H1 (cell line): Measurements from ENCODE around the gene FAIM2. TPM values are rescaled to one million over a fixed set of nuclear protein-coding genes. Genes with fewer than 3 reads are reported as not detected.
A peak's percentile ranks its signal among the peaks of the same experiment; 100 is the strongest.

Experiments used
- CTCF ChIA-PET: fragments of 300-600 bp; sonication (Branson Sonifier 250); formaldehyde crosslinking; loops from one replicate; lab custom pipeline; 2021; ENCODE audit not compliant: partially characterized antibody; lab: Charles Lee
- POLR2A ChIA-PET: fragments of 300-600 bp; sonication (Branson Sonifier 250); formaldehyde crosslinking; loops from one replicate; lab custom pipeline; 2021; ENCODE audit warnings: inconsistent platforms; ENCODE audit not compliant: partially characterized antibody; lab: Charles Lee
- DNase-seq, 2 experiments: peaks; one replicate each; pipeline versions ENCODE4 v3.0.0 to v3.0.0-alpha.2; 2010 to 2022; ENCODE audit warnings: low spot score in 2 of 2, low read depth in 1 of 2, mixed read lengths in 1 of 2
- FAIRE-seq: peaks from 2 replicates; lab custom pipeline; 2011; peaks lifted over from hg19 to GRCh38; lab: Jason Lieb, UNC
- H2AFZ ChIP-seq: 2 replicates; pipeline ENCODE4 v1.8.1; 2012; ENCODE audit warnings: low read length, inconsistent platforms
- H2AK5ac ChIP-seq: 2 replicates; pipeline ENCODE4 v1.6.1; 2013; ENCODE audit warnings: low read depth, low read length
- H2BK120ac ChIP-seq: replicated peaks from 2 replicates; pipeline ENCODE3; 2013; ENCODE audit warnings: low read depth, low read length, inconsistent platforms
- H2BK12ac ChIP-seq: 2 replicates; pipeline ENCODE4 v1.6.1; 2013; ENCODE audit warnings: low read depth, low read length
- H2BK15ac ChIP-seq: 2 replicates; pipeline ENCODE4 v1.6.1; 2013; ENCODE audit warnings: low read length
- H2BK20ac ChIP-seq: 2 replicates; pipeline ENCODE4 v1.6.1; 2013; ENCODE audit warnings: low read length
- H2BK5ac ChIP-seq: 2 replicates; pipeline ENCODE4 v1.6.1; 2013; ENCODE audit warnings: low read depth, low read length
- H3K14ac ChIP-seq: 2 replicates; pipeline ENCODE4 v1.6.1; 2013; ENCODE audit warnings: inconsistent platforms; ENCODE audit not compliant: insufficient read length
- H3K18ac ChIP-seq: 2 replicates; pipeline ENCODE4 v1.6.1; 2013; ENCODE audit warnings: low read length; ENCODE audit errors: extremely low read depth
- H3K23ac ChIP-seq: 2 replicates; pipeline ENCODE4 v1.6.1; 2013; ENCODE audit warnings: inconsistent platforms; ENCODE audit not compliant: insufficient read length
- H3K23me2 ChIP-seq: 2 replicates; pipeline ENCODE4 v1.6.1; 2013; ENCODE audit warnings: low read depth, low read length
- H3K27ac ChIP-seq: 2 replicates; pipeline ENCODE4 v1.6.1; 2011; ENCODE audit warnings: low read depth, low read length, inconsistent platforms
- H3K27me3 ChIP-seq, 4 experiments: replicated peaks in 1 of 4; 1 replicate in 1 of 4; 2 replicates in 3 of 4; pipeline versions ENCODE4 v1.6.1 to v1.8.1; 2011 to 2013; ENCODE audit warnings: low read length in 3 of 4, mild to moderate bottlenecking in 3 of 4, inconsistent platforms in 2 of 4, mixed read lengths in 2 of 4, moderate library complexity in 1 of 4; ENCODE audit not compliant: control insufficient read depth in 3 of 4, insufficient read depth in 3 of 4; ENCODE audit errors: extremely low read depth in 1 of 4
- H3K36me3 ChIP-seq, 4 experiments: 2 replicates each; pipeline versions ENCODE4 v1.6.1 to v1.8.1; 2011 to 2013; ENCODE audit warnings: mild to moderate bottlenecking in 4 of 4, low read length in 3 of 4, moderate library complexity in 2 of 4, control low read depth in 1 of 4, inconsistent platforms in 1 of 4; ENCODE audit not compliant: insufficient read depth in 4 of 4, control insufficient read depth in 2 of 4
- H3K4ac ChIP-seq: replicated peaks from 2 replicates; pipeline ENCODE3; 2013; ENCODE audit warnings: low read length, low read depth, mixed read lengths, inconsistent platforms; ENCODE audit not compliant: insufficient read length
- H3K4me1 ChIP-seq, 4 experiments: replicated peaks in 1 of 4; 1 replicate in 1 of 4; 2 replicates in 3 of 4; pipeline versions ENCODE4 v1.6.1 to v1.8.1; 2011 to 2013; ENCODE audit warnings: low read length in 3 of 4, inconsistent platforms in 2 of 4, mixed read lengths in 1 of 4; ENCODE audit not compliant: insufficient read depth in 4 of 4, control insufficient read depth in 3 of 4
- H3K4me2 ChIP-seq, 2 experiments: 2 replicates each; pipeline versions ENCODE4 v1.6.1 to v1.8.1; 2011 to 2013; ENCODE audit warnings: low read depth in 2 of 2, low read length in 2 of 2, control low read depth in 1 of 2, inconsistent platforms in 1 of 2, mild to moderate bottlenecking in 1 of 2; ENCODE audit not compliant: insufficient read depth in 1 of 2
- H3K4me3 ChIP-seq, 4 experiments: fragments of 200-600, 300-600 bp in 1 of 4; sonication (generic), shearing (Covaris generic), sonication (Bioruptor Twin) in 1 of 4; 2 replicates each; pipeline versions ENCODE4 v1.5.1 to v1.8.1; 2011 to 2016; ENCODE audit warnings: low read length in 4 of 4, low read depth in 3 of 4, control low read depth in 2 of 4, inconsistent platforms in 2 of 4, mild to moderate bottlenecking in 2 of 4, mixed read lengths in 1 of 4, moderate library complexity in 1 of 4; ENCODE audit not compliant: insufficient read depth in 2 of 4; ENCODE audit errors: extremely low read depth in 1 of 4
- H3K56ac ChIP-seq: replicated peaks from 2 replicates; pipeline ENCODE3; 2013; ENCODE audit warnings: low read depth, mild to moderate bottlenecking, mixed read lengths, low read length, inconsistent platforms; ENCODE audit not compliant: insufficient read length
- H3K79me1 ChIP-seq: 2 replicates; pipeline ENCODE4 v1.6.1; 2013; ENCODE audit warnings: low read depth, low read length, control low read depth
- H3K79me2 ChIP-seq, 2 experiments: 2 replicates each; pipeline versions ENCODE4 v1.6.1 to v1.8.1; 2012 to 2013; ENCODE audit warnings: low read length in 2 of 2, mild to moderate bottlenecking in 2 of 2, inconsistent platforms in 1 of 2; ENCODE audit not compliant: insufficient read depth in 2 of 2, control insufficient read depth in 1 of 2
- H3K9ac ChIP-seq, 4 experiments: replicated peaks in 1 of 4; 1 replicate in 1 of 4; 2 replicates in 3 of 4; pipeline versions ENCODE4 v1.6.1 to v1.8.1; 2011 to 2013; ENCODE audit warnings: low read depth in 3 of 4, low read length in 3 of 4, control low read depth in 2 of 4, mild to moderate bottlenecking in 2 of 4, moderate library complexity in 2 of 4, inconsistent platforms in 1 of 4; ENCODE audit errors: extremely low read depth in 1 of 4
- H3K9me3 ChIP-seq, 2 experiments: 2 replicates each; pipeline versions ENCODE4 v1.6.1 to v1.8.1; 2012 to 2013; ENCODE audit warnings: mild to moderate bottlenecking in 2 of 2, moderate library complexity in 2 of 2, control low read depth in 1 of 2, inconsistent platforms in 1 of 2, low read depth in 1 of 2, low read length in 1 of 2, mixed read lengths in 1 of 2; ENCODE audit not compliant: insufficient read depth in 2 of 2
- H4K20me1 ChIP-seq, 2 experiments: replicated peaks in 1 of 2; 2 replicates each; pipeline versions ENCODE3 to v1.8.1; 2011 to 2013; ENCODE audit warnings: inconsistent platforms in 2 of 2, low read length in 2 of 2, mild to moderate bottlenecking in 1 of 2; ENCODE audit not compliant: insufficient read depth in 2 of 2, control insufficient read depth in 1 of 2
- H4K5ac ChIP-seq: 2 replicates; pipeline ENCODE4 v1.6.1; 2013; ENCODE audit warnings: low read length, low read depth, mixed read lengths, inconsistent platforms; ENCODE audit not compliant: insufficient read length
- H4K8ac ChIP-seq: 2 replicates; pipeline ENCODE4 v1.8.0; 2013; ENCODE audit warnings: mild to moderate bottlenecking, moderate library complexity, low read length, inconsistent platforms; ENCODE audit not compliant: insufficient read depth; ENCODE audit errors: extremely low read depth
- H4K91ac ChIP-seq: replicated peaks from 2 replicates; pipeline ENCODE3; 2013; ENCODE audit warnings: low read length, mixed read lengths, inconsistent platforms; ENCODE audit not compliant: insufficient read length
- BCL11A ChIP-seq, 2 experiments: IDR thresholded peaks; one replicate each; pipeline ENCODE4 v1.6.1; 2011; ENCODE audit warnings: low read depth in 2 of 2, low read length in 2 of 2, mild to moderate bottlenecking in 2 of 2
- CBX5 ChIP-seq: fragments of 300-800, 300-1000 bp; sonication (generic); IDR thresholded peaks from 2 replicates; pipeline ENCODE4 v1.7.1; 2016; ENCODE audit warnings: antibody characterized with exemption, low read length, low read depth
- MAFK ChIP-seq: IDR thresholded peaks from 2 replicates; pipeline ENCODE4 v1.6.1; 2012; ENCODE audit warnings: low read depth, mild to moderate bottlenecking, improper control_type of control experiment, low read length
- RBBP5 ChIP-seq: IDR thresholded peaks from 2 replicates; pipeline ENCODE4 v1.7.1; 2012; ENCODE audit warnings: low read depth, mild to moderate bottlenecking, inconsistent platforms, low read length, moderate library complexity, borderline replicate concordance
- TAF7 ChIP-seq: optimal IDR thresholded peaks from 2 replicates; pipeline ENCODE3; 2011; ENCODE audit warnings: low read depth, mild to moderate bottlenecking, inconsistent platforms, low read length, moderate library complexity, borderline replicate concordance
- TCF12 ChIP-seq: IDR thresholded peaks from 2 replicates; pipeline ENCODE4 v1.6.1; 2011; ENCODE audit warnings: low read depth, mild to moderate bottlenecking, low read length
- WGBS, 2 experiments: shearing (Covaris generic) in 1 of 2; methylation state at CpG; one replicate each; pipeline versions ENCODE4 v1.1.6 to v1.1.7; 2013 to 2015; ENCODE audit warnings: low lambda C conversion rate in 2 of 2, mixed read lengths in 2 of 2, inconsistent platforms in 1 of 2, low coverage in 1 of 2, missing lambda C conversion rate in 1 of 2; ENCODE audit not compliant: insufficient replicate concordance in 2 of 2, insufficient coverage in 1 of 2, insufficient read length in 1 of 2; ENCODE audit errors: extremely low coverage in 1 of 2, missing lambda C conversion rate in 1 of 2; 5-methylcytosine and 5-hydroxymethylcytosine counted together
- polyA plus RNA-seq, 7 experiments: library from polyadenylated mRNA; depleted of rRNA in 3 of 7; stranded (reverse) in 5 of 7; unstranded in 2 of 7; fragments of >200 nt in 5 of 7; fragments of 200-250 nt in 2 of 7; gene quantifications; 1 replicate in 5 of 7; 2 replicates in 1 of 7; 4 replicates in 1 of 7; pipeline versions ENCODE4 v1.2.1 to v1.2.3, GENCODE V29; 2011 to 2013; ENCODE audit warnings: missing spikeins in 2 of 7, mixed read lengths in 2 of 7
- total RNA-seq: library from RNA; stranded (reverse); fragmentation: NEBNext Ultra II Directional; extraction: Animal tissue kit (Norgen Biotek cat#: 25700); gene quantifications from 2 replicates; pipeline ENCODE4 v1.2.1, GENCODE V29; 2021
- TF ChIP-seq, protein P1 (sequence below): IDR thresholded peaks from 2 replicates; pipeline ENCODE4 v1.6.1; 2011; ENCODE audit warnings: low read length, improper control_type of control experiment
- TF ChIP-seq, protein P2 (sequence below): IDR thresholded peaks from 2 replicates; pipeline ENCODE4 v1.6.1; 2012; ENCODE audit warnings: low read length, inconsistent platforms
- TF ChIP-seq, protein P3 (sequence below): IDR thresholded peaks from 2 replicates; pipeline ENCODE4 v1.6.1; 2012; ENCODE audit warnings: inconsistent platforms

Gene FAIM2
- total and polyA plus RNA-seq, 2 of the 8 experiments (the other 6 are each of a cell fraction or from before 2014, with no cell fraction given), result 0.89 to 1.3 TPM

DNA sequence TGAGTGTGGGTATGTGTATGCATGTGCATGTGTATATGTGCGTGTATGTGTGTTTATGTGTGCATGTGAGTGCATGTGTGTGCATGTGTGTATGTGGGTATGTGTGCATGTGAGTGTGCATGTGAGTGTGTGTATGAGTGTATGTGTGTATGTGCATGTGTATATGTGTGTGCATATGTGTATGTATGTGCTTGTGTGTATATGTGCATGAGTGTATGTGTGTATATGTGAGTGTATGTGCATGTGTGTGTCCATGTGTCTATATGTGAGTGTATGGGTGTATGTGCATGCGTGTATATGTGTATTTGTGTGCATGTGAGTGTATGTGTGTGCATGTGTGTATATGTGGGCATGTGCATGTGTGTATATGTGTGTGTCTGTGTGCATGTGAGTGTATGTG, 25.7 kb downstream of the FAIM2 start:
- no peak overlapping the region for H3K9ac ChIP-seq
- DNase-seq (no peak), FAIRE-seq (no peak)
- no peak overlapping the region for H4K5ac ChIP-seq
- no peak overlapping the region for H2AK5ac ChIP-seq
- H3K79me2 ChIP-seq, result no peaks in the 10 kb centered on the region
- peaks cover 0 to 7% of the 10 kb centered on the region in 2 experiments; a peak in 1 of 4 replicates for H3K9me3 ChIP-seq
- CTCF ChIA-PET, result no interaction called here
- peak overlapping the region; percentile 48 for H3K14ac ChIP-seq
- H3K18ac ChIP-seq, result no peak overlapping the region
- peaks cover 0 to 15% of the 10 kb centered on the region in 2 experiments for H4K20me1 ChIP-seq
- H2BK5ac ChIP-seq, result no peak overlapping the region
- no peaks in the 10 kb centered on the region for H3K36me3 ChIP-seq
- H3K4me1 ChIP-seq, result peaks cover 0 to 12% (median 4%) of the 10 kb centered on the region in 4 experiments; a peak in 5 of 7 replicates
- no peak overlapping the region for H3K4me2 ChIP-seq
- no peak overlapping the region for H2BK15ac ChIP-seq
- H2AFZ ChIP-seq, result no peak overlapping the region
- no peaks in the 10 kb centered on the region; a peak in 1 of 7 replicates for H3K27me3 ChIP-seq
- 0% methylated on average over 1 of the region's 2 CpGs; no CpG with 5 or more reads in 1 of the 2 experiments for WGBS, 2 experiments
- no peak overlapping the region for H3K4me3 ChIP-seq
- no peak overlapping the region for H3K56ac ChIP-seq
- no peak overlapping the region for H2BK20ac ChIP-seq
- peak overlapping the region; percentile 42 for H4K91ac ChIP-seq
- no peak overlapping the region for H3K23ac ChIP-seq
- H2BK120ac ChIP-seq, result no peak overlapping the region
- no peak overlapping the region for H4K8ac ChIP-seq
- no peak overlapping the region for H3K27ac ChIP-seq
- no peaks in the 10 kb centered on the region for H3K79me1 ChIP-seq
- H2BK12ac ChIP-seq, result no peak overlapping the region
- no peak for TF ChIP-seq MAFK
- no peak for TF ChIP-seq BCL11A (IDR thresholded peaks at IDR 0.05; ENCODE audit: low read depth in 2 of 2, low read length in 2 of 2)
- no peak for TF ChIP-seq CBX5
- TF ChIP-seq RBBP5, result no peak
- TF ChIP-seq, protein P1, sequence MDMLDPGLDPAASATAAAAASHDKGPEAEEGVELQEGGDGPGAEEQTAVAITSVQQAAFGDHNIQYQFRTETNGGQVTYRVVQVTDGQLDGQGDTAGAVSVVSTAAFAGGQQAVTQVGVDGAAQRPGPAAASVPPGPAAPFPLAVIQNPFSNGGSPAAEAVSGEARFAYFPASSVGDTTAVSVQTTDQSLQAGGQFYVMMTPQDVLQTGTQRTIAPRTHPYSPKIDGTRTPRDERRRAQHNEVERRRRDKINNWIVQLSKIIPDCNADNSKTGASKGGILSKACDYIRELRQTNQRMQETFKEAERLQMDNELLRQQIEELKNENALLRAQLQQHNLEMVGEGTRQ, result no peak
- TF ChIP-seq TCF12, result no peak
- TF ChIP-seq, protein P2, sequence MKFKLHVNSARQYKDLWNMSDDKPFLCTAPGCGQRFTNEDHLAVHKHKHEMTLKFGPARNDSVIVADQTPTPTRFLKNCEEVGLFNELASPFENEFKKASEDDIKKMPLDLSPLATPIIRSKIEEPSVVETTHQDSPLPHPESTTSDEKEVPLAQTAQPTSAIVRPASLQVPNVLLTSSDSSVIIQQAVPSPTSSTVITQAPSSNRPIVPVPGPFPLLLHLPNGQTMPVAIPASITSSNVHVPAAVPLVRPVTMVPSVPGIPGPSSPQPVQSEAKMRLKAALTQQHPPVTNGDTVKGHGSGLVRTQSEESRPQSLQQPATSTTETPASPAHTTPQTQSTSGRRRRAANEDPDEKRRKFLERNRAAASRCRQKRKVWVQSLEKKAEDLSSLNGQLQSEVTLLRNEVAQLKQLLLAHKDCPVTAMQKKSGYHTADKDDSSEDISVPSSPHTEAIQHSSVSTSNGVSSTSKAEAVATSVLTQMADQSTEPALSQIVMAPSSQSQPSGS, result no peak
- TF ChIP-seq TAF7, result no peak
- TF ChIP-seq, protein P3, sequence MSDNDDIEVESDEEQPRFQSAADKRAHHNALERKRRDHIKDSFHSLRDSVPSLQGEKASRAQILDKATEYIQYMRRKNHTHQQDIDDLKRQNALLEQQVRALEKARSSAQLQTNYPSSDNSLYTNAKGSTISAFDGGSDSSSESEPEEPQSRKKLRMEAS, result no peak
- H3K4ac ChIP-seq, result no peak overlapping the region
- POLR2A ChIA-PET, result no interaction called here
- peaks cover 3% of the 10 kb centered on the region; the same call in 1 of the 2 replicates for H3K23me2 ChIP-seq
